ELF-1 (cell line): ENCODE measurements around the gene HOXB3.

Experiments used
- DNase-seq: peaks from one replicate; pipeline ENCODE4 v3.0.0-alpha.2; 2016; ENCODE audit warnings: low read depth, low spot score

The HOXB3 gene

DNA sequence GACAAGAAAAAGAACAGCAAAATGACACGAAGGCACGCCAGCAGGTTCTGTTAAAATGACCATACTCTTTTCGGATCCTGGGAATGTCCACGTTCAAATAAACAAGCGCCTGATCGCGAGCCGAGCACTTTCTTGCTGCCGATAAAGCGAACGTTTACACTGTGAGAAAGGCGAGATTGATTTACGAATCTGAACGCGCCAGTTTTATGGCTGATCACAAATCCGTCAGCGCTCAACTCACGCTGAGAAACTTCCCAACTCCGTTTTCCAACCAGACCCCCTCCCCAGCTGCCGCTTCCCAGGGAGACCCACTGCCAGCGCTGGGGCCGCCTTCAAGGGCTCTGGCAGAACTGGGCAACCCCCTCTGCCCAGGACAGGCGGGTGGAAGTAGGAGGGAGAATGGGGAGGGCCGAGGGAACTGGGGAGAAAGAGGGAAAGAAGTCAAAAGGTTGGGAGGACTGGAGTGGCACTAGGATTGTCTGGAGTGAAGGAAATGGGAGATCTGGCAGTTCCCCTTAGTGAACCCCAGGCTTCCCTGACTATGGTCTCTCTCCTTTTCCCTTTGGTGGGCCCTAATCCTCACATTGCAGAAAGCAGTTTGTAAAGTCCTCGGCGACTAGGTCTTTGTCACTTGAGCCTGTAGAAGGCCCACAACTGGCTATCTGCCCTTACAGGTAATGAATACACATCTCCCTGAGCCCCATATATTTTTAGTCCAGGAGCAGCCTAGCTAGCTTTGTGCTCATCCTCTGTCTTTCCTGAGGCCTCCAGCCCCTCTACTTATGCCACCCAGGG is 18.8 kb downstream of the HOXB3 start:
- no peak for DNase-seq

DNA sequence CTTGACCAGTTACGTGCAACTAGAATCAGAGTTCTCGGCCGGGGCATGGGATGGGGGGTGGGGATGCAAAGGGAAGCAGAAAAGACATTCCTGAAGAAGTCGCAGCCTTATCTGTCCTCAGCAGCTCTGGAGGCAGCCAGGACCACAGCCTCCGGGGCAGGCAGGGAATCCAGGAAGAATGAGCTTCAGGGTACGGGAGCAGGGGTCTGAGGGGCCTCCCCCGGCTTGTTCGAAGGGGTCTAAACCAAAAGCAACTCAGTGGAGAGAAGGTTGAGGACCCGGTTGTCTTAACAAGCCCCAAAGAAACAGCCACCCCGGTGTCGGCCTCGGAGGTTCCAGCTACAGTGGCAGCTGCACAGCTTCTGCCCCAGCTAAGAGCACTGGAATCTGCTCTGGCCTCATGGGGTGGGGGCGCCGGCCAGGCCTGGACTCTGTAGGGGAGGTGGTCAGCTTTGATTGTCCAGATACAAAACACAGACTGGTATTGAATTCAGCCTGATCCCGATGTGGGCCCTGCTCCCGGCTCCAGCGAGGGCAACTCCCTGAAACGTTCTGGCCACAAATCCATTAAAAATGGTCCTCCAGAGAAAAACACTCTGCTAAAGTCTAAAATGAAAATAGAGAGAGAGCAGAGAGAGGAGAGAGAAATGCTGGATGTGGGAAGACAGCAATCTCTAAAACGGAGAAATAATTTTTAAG is 19.6 kb downstream of the HOXB3 start:
- DNase-seq: peak; percentile 87

DNA sequence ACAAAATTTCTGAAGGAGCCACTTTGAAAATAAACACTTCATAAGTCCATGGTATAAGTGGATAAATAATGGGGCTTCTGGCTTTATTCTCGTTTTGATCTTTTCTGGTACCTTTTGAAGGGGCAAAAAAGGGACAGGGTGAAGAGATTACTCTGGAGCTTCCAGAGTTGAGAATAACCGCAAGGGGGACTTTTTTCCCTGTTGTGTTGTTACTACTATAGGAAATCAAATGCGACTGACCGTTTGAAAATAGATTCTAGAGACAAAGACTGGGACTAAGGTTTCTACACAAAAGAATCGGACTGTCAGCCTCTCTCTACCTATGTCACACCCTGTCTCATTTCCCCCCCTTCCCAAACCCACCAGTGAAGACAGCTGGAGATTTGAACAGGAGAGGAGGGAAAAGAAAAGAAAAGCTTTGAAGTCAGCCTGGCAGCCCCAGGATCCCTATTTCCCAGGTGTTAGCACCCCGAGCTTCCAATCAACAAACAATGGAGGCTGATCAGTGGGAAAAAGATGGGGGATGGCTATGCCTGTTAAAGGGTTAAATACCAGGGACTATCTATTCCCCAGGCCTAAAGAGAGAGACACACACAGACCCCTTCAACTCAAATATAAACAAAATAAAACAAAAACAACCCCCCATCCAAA is 20.2 kb downstream of the HOXB3 start:
- DNase-seq: no peak

DNA sequence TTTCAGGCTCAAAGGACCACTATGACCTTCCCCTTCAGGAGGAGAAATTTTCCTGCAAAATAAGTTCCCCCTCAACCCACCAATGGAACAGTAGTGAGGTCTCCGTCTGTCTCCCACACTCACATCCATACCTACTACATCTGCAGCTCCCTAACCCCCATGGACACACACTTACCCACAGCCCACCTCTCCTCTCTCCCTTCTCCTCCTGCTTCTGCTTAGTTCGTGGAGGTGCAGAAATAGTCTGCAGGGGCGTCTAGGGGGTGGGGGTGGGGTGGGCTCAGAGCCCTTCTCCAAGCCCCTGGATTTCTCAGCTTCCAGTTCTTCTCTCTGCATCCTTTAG is 20.8 kb downstream of the HOXB3 start:
- DNase-seq: no peak

DNA sequence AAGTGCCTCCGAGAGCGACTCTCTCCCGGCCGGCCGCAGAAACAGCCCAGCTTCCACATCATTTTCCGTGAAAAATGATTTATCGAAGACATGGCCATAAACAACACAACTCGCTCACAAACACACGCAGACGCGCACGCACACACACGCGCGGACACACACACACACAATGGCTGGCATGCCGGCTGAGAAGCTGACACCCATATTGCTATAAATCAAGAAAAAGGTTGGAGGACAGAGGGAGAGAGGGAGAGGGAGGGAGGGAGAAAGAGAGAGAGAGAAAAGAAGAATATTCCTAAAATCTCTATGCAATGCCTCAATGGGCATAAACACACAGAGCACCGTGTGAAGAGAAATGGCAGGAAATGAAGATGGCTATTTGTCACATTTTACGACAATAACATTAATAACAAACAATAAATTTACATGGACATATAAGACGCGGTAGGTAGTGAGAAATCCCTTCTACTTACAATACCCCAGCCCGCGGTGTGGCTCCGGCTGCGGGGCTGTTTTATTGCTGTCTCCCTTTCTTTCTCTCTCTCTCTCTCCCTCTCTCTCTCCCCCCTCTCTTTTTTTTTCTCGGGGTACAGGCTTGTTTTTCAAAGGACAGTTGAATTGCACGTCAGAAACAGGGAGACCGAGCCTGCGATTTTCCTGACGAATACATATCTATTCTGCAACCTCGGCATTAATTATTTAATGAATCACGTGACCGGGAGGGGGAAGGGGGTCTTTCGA is 21.4 kb downstream of the HOXB3 start:
- DNase-seq: no peak

DNA sequence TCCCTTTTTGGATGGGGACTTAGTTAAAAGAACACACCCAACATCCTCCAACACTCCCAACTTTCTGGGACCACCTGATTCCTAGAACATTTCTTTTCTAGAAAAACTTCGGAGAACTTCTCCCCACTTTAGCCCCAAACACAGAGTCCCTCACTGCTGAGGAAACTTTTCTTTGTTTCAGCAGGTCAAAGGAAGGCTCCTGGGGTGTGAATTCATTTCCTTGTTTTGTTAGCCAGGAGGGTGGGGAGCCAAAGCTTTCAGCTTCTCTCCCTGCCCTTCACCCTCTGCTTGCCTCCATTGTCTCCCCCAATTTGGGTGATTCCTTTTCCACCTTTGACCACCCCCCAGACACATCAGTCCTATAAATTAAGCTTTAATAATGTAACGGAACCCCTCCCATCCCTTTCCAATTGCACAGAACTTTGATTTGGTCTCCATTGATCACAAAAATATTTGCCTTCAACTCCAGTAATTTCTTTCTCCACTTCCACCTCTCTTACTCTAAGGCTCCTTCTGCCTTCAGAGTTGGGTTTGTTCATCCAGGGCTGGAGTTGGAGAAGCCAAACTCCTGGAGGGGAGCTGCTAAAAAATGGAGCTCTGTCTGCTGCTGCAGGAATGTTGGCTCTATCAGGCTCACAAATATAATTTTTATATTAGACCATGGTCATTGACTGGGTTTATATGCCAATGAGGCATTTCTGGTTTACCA is 22.2 kb downstream of the HOXB3 start:
- no peak for DNase-seq

DNA sequence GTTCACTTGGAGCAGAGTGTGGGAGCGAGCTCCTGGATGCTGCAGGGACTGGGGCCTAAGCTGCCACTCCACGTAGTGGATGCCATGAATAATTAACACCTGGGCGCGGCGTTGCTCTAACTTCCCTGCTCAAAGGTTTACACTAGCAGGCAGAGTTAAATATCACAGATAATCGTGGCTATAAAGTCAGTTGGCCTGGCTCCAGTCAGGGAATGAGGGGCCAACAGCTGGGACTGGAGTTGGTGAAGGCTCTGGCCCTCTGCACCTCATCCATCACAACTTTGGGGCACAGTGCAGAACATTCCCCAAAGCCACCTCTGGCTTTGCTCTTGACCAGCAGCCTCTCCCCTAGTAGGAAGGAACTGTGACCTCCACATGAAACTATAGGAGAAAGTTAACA is 22.8 kb downstream of the HOXB3 start:
- no peak for DNase-seq

DNA sequence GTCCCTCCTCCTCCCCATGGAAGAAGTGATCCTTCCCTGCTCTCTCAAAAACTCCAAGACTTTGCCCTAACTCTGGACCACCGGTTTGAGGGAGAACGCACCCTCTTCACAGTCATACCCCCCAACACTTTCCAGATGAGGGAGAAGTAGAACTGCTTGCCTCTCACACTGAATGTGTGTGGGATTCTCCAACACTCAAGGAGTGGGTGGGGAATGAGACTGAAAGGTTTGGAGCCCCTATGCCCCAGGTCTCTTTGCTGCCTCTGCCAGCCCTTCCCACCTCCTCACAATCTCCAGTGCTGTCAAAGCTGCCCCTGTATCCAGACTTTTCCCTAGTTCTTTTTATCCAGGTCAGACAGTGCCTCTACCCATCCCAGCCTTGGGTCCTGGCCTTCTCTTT is 23.3 kb downstream of the HOXB3 start:
- DNase-seq: no peak

DNA sequence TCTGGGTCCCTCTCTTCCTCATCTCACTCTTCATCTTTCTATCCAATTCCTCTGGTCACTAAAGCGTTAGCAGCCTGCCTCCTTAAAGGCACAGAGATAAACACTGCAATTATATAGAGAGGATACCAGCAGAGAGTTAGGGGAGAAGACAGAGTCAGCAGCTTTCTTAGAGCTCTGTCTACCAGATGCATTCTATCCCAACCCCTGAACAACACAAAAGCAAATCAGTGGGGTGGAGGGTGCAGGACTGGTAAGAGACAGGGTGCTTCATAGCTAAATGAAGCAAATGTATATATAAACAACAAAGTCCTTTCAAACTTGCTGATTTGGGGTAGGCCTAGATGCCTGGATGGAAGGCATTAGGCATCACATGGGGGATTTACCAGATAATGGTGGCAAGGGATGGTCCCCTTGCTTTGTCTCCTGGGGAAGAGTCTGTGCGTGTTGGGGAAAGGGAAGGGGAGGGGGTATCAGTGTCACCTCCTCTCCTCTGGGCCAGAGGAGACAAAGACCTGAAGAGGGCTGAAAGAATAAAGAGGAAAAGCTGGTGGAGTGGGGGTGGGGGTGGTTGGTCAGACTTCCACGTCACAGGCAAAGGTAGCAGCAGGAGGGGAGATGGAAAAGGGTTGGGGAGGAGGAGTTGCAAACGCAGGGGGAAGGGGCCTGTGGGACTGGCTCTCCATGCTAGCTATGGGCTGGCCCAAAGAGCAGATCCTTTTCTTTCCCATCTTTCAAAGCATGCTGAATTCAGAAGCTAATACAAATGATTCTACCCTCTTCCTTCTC is 23.9 kb downstream of the HOXB3 start:
- DNase-seq: no peak

DNA sequence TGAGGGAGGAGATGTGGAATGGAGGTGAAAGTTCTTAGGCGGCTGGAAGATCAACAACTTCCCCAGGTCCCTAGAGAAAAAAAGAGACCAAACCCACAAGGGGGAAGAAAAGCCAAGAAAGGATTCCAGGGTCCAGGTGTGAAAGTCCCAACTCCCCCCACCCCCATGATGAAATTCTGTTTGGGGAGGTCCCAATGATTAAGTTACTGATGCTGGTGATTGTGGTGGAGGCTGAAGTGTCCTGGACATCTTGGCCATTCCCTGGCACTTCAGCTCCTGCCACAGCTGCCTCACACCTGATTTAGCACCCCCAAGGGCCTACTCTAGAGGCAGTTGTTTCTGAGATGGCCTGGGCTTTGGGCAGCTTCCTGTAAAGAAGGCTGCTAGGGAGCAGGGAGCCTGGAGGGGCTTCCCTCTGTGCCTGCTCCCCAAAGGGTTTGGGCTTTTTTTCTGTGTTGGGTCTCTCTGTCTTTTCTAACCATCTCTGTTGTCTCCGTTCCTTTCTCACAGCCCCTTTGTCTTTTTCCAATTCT is 25.0 kb downstream of the HOXB3 start:
- DNase-seq: no peak

DNA sequence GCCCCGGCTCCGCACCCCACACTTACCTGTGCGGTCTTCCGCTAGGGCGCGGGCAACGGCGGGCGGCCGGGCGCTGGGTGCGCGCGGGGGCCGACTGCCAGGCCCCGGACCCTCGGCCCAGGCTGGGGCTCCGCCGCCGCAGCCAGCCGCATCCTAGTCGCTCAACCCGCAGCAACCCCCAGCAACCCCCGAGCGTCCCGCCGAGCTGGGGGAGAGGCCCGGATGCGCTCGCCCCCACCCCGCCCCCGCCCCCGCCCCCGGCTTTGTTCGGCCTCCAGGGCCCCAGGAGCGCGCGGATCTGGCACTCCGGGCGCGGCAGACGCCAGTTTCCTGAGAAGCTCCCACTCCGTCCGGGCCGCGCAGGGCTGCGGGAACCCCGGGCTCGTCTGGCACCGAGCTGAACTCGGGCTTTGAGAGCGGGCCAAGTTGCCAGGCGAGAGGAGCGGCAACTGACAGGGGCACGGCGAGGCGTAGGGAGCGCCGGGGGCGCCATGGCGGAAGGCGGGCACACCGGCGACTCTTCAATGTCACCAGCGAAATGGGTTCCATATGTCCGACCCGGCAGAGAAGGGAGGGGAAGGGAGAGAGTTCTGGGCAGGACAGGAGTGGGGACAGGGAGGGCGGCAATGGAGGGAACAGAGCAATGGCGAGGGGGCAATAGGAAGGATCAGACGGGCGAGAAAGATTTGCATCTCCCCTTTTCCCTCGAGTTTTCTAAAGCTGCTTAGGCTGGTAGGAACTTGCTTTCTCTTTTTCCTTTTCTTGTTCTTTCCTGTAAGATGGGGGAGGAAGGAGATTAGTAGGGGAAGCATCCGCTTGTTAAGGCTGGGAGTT is 25.6 kb downstream of the HOXB3 start:
- no peak for DNase-seq

DNA sequence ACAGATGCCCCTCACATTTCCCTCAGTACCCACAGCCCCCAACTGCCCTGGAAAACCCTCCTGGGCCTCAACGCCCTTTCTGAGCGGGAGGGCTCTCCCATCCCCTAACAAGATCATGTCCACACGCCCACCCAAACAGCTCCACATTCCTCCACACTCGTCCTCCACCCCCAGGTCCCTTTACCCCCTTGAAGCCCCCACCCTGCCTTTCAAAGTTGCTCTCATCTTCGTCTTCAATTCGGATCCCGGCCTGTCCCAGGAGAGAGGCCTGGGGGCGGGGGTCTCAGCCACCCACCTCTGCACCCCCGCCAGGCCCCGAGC is 26.2 kb downstream of the HOXB3 start:
- no peak for DNase-seq

DNA sequence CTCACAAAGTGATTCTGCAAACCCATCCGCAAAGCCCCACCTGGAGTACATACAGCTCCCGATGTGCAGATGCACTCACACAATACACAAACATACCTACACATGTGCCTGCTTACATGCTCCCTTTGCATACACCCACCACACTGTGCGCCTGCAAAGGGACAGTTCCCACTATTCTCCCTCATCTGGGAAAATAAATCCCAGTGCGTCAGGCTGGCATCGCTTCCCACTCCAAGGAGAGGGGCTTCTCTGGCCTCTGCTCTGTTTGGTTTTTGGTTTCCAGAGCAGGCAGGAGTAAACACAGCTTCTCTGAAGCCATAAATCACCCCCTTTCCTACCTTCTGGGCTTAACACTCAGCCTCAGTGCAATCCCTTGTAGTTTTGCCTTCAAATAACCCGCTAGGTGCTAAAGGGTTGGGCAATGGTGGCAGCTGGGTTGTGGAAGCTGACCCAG is 26.6 kb downstream of the HOXB3 start:
- no peak for DNase-seq

DNA sequence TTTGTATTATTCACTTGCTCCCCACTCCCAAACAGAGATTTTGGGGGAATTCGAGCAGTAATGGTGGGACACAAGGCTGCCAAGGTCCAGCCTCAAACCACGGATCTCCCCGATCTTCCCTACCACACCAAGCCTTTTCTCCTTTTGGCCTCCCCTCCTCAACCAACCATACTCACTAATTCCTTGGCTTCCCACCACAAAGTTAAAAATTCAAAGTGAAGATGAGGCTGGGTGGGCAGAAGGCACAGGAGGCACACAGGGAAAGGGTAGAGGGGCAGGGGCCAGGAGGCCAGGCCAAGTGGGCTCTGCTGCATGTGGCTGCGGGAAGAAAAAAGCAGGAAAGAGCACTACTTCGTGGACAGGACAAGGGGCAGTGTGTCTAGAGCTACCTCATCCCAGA is 27.1 kb downstream of the HOXB3 start:
- DNase-seq: no peak

DNA sequence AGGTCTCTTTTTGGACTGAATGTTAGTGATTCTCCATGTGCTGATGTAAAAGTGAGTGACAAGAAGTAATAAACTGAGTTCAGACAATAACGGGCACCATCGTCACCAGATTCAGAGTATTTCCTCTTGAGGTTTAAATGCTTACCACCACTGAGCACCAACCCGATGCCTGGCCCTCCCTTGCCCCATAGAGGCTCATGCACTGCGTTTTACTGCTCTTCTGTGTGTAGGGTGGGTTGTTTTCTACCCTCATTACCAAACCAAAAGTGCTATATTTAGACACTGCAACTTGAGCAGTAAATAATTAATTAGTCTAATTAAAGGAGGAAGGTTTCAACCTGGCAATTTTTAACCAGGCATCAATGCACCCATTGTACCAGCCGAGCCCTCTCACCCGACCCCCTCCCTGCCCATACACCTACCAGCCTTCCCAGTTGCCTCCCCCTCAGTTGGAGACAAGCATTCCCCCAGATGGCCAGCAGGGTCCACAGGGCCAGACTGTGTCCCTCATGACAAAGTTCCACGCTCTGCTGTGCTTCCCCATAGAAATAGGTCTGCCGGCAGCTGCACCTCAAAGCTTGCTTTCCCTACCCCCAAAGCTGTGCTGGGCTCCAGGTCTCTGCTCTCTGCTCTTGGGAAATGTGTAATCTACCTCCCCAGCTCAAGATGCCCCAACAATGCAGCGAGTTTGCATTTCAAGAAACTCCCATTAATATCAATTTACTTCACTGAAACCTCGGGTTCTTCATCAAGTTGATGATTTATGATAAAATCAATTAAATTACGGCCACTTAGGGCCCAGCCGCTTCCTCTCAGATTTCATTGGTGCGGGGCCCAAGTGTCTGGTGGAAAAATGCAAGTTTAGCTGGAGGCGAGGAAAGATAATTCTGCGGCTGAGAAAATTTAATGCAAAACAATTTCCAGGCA is 27.9 kb downstream of the HOXB3 start:
- no peak for DNase-seq

DNA sequence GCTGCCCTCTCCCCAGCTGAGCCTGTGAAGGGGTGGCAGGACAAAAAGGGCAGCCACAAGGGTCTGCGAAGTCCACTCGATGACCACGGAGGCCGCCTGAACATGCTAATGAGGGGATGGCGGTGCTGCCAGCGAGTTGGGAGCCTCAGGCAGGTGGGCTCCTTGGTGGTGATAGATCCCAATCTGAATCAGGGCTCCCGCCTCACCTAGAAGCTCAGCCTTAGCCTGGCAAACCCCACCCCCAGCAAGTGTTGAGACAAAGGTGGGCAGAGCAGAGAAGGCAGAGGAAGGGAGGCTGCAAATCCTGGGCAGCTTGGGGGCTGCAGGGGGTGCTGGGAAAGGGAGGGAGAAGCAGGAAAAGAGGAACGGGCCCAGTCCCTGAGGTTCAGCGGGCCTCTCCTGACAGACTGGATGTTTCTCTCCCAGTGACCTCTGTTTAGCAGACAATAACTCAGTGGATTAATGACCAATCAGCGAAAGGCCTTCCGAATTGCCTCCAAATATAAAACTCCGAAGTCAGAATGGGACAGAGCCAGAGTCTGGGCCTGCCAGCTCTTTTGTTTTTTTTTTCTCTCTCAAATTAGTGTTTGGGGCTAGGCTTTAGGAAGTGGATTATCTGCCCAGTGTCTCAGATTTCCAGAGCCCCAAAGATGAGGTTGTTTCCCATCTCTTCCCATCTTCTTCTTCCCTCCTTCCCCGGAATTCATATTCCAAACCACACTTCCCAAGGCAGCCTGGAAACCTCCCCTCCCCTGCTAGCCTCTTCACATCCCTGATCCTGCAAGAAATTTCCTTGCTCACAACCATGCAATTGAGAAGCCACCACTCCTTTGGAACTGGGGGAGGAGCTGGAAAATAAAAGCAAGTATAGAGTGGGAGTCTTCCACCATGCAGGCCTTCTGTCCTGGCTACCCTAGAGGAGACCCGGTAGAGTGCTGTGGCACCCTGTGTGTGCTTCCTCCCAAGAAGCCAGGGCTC is 29.9 kb downstream of the HOXB3 start:
- DNase-seq: peak; percentile 27

DNA sequence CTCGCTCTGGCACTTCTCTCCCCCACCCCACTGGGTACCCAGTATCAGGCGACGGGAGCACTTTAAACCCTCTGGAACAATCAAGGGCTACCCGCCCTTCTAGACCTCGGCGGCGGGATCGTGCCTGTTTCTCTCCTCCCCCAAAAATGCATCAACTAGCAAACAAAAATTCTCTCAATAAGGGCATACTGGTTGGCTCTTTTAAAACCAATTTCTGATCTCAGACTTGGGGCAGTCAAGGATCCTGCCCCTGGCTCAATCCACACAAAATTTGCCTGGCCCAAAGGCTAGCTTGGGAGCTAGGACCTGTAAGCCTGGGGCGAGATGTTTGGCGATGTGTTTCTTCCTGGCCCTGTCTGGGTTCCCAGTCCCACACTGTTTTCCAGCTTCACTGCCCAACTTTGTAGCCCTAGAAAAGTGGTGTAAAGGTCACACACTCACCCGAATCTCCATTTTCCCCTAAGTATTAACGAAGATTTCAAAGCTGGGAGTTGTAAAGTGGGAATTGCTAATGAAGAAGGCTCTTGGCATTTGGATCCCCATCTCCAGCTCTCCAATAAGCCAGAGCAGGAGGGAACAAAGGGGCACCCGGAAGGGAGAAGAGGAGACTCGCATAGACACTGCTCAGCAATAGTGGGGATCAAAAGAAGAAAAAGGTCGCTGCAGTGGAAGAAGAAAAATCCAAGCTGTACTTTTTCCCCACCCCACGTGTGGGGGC is 30.8 kb downstream of the HOXB3 start:
- peak; percentile 19 for DNase-seq
